ENCODE data around the gene E2F6.
A peak's percentile ranks its signal among the peaks of the same experiment; 100 is the strongest.

The E2F6 gene

GRCh38 chr2:11502740-11503292 lies 36.9 kb upstream of the E2F6 start:
- TF ChIP-seq GATA1 (IDR thresholded peaks at IDR 0.05; ENCODE audit: low read depth, low read length) (no peak), POLR2A (IDR thresholded peaks at IDR 0.05; ENCODE audit: low read length) (no peak)
- peak; percentile 4 to 6 for DNase-seq

GRCh38 chr2:11500702-11501303 lies 34.8 kb upstream of the E2F6 start:
- DNase-seq = no peak
- TF ChIP-seq GATA1 (IDR thresholded peaks at IDR 0.05; ENCODE audit: low read depth, low read length) (no peak), POLR2A (IDR thresholded peaks at IDR 0.05; ENCODE audit: low read length) (no peak)

GRCh38 chr2:11499081-11499743 lies 33.3 kb upstream of the E2F6 start:
- DNase-seq = no peak
- TF ChIP-seq GATA1 (IDR thresholded peaks at IDR 0.05; ENCODE audit: low read depth, low read length) = no peak
- TF ChIP-seq POLR2A (IDR thresholded peaks at IDR 0.05; ENCODE audit: low read length) = no peak

GRCh38 chr2:11498543-11499034 lies 32.6 kb upstream of the E2F6 start:
- TF ChIP-seq GATA1 (IDR thresholded peaks at IDR 0.05; ENCODE audit: low read depth, low read length) (no peak), POLR2A (IDR thresholded peaks at IDR 0.05; ENCODE audit: low read length) (no peak)
- DNase-seq = no peak

GRCh38 chr2:11495844-11496681 lies 30.1 kb upstream of the E2F6 start:
- DNase-seq = no peak
- TF ChIP-seq POLR2A (IDR thresholded peaks at IDR 0.05; ENCODE audit: low read length) (no peak), GATA1 (IDR thresholded peaks at IDR 0.05; ENCODE audit: low read depth, low read length) (no peak)

- no peak for DNase-seq
Measured at GRCh38 chr2:11494310-11494709, 28.3 kb upstream of the E2F6 start.

GRCh38 chr2:11493282-11493681 lies 27.3 kb upstream of the E2F6 start:
- no peak for TF ChIP-seq POLR2A (IDR thresholded peaks at IDR 0.05; ENCODE audit: low read length)
- TF ChIP-seq GATA1 (IDR thresholded peaks at IDR 0.05; ENCODE audit: low read depth, low read length) = no peak
- no peak for DNase-seq

More at GRCh38 chr2:11494310-11494709, 28.3 kb upstream of the E2F6 start:
- TF ChIP-seq POLR2A (IDR thresholded peaks at IDR 0.05; ENCODE audit: low read length) = no peak
- no peak for TF ChIP-seq GATA1 (IDR thresholded peaks at IDR 0.05; ENCODE audit: low read depth, low read length)

- TF ChIP-seq POLR2A (IDR thresholded peaks at IDR 0.05; ENCODE audit: low read length) = no peak
- TF ChIP-seq GATA1 (IDR thresholded peaks at IDR 0.05; ENCODE audit: low read depth, low read length) = no peak
- DNase-seq = no peak
Measured at GRCh38 chr2:11492720-11493119, 26.8 kb upstream of the E2F6 start.

GRCh38 chr2:11492244-11492643 lies 26.3 kb upstream of the E2F6 start:
- TF ChIP-seq GATA1 (IDR thresholded peaks at IDR 0.05; ENCODE audit: low read depth, low read length) (no peak), POLR2A (IDR thresholded peaks at IDR 0.05; ENCODE audit: low read length) (no peak)
- DNase-seq = no peak

- no peak for DNase-seq
- no peak for TF ChIP-seq POLR2A (IDR thresholded peaks at IDR 0.05; ENCODE audit: low read length)
- TF ChIP-seq GATA1 (IDR thresholded peaks at IDR 0.05; ENCODE audit: low read depth, low read length) = no peak
Measured at GRCh38 chr2:11491348-11491933, 25.5 kb upstream of the E2F6 start.

- no peak for DNase-seq
- no peak for TF ChIP-seq POLR2A (IDR thresholded peaks at IDR 0.05; ENCODE audit: low read length)
Measured at GRCh38 chr2:11490194-11490593, 24.2 kb upstream of the E2F6 start.

- no peak for DNase-seq
- TF ChIP-seq POLR2A (IDR thresholded peaks at IDR 0.05; ENCODE audit: low read length) (no peak), GATA1 (IDR thresholded peaks at IDR 0.05; ENCODE audit: low read depth, low read length) (no peak)
Measured at GRCh38 chr2:11488809-11489208, 22.8 kb upstream of the E2F6 start.

- no peak for DNase-seq
- TF ChIP-seq POLR2A (IDR thresholded peaks at IDR 0.05; ENCODE audit: low read length) = no peak
- no peak for TF ChIP-seq GATA1 (IDR thresholded peaks at IDR 0.05; ENCODE audit: low read depth, low read length)
Measured at GRCh38 chr2:11483806-11484617, 18.1 kb upstream of the E2F6 start.

Measured in erythroblast (primary cell).